HEK293 (cell line): Measurements from ENCODE around the gene UGT1A9.

Source experiments
- CTCF ChIA-PET: fragments of 350-600 bp; formaldehyde crosslinking; extraction: SDS; loops from one replicate; lab custom pipeline; 2021; ENCODE audit warnings: antibody characterized with exemption; lab: Yijun Ruan, JAX
- POLR2A ChIA-PET: fragments of 300-600 bp; formaldehyde crosslinking; extraction: SDS; loops from one replicate; lab custom pipeline; 2020; ENCODE audit warnings: antibody characterized with exemption, inconsistent platforms; lab: Yijun Ruan, JAX
- H3K27ac ChIP-seq: fragments of 200-500 bp; sonication (Bioruptor generic); 2 replicates; pipeline ENCODE4 v1.5.1; 2014; ENCODE audit warnings: low read depth, low read length, control low read depth, inconsistent platforms; ENCODE audit errors: extremely low read depth
- H3K36me3 ChIP-seq, 2 experiments: fragments of 200-500 bp in 1 of 2; sonication (Bioruptor generic) in 1 of 2; 1 replicate in 1 of 2; 2 replicates in 1 of 2; pipeline ENCODE4 v1.5.1; 2014 to 2017; ENCODE audit warnings: inconsistent platforms in 2 of 2, low read length in 2 of 2; ENCODE audit not compliant: control insufficient read depth in 2 of 2, insufficient read depth in 1 of 2
- H3K4me1 ChIP-seq: fragments of 200-500 bp; sonication (Bioruptor generic); 2 replicates; pipeline ENCODE4 v1.5.1; 2014; ENCODE audit warnings: mild to moderate bottlenecking, low read length, inconsistent platforms; ENCODE audit not compliant: control insufficient read depth, insufficient read depth
- H3K4me3 ChIP-seq: 2 replicates; pipeline ENCODE4 v1.5.1; 2011; ENCODE audit warnings: low read depth, mild to moderate bottlenecking, control low read depth, low read length, moderate library complexity
- H3K9me3 ChIP-seq: fragments of 200-500 bp; sonication (Bioruptor generic); 2 replicates; pipeline ENCODE4 v1.5.1; 2014; ENCODE audit warnings: low read depth, low read length, inconsistent platforms; ENCODE audit not compliant: control insufficient read depth, insufficient read depth
- KLF17 ChIP-seq: fragments of 450-650 bp; formaldehyde crosslinking; IDR thresholded peaks from 2 replicates; pipeline ENCODE4 v1.5.1; 2016; ENCODE audit warnings: missing biosample characterization, missing genetic modification characterization
- MEIS1 ChIP-seq: sonication (generic); formaldehyde crosslinking; IDR thresholded peaks from 2 replicates; pipeline ENCODE4 v1.8.1; 2022; ENCODE audit warnings: missing genetic modification reagents, mild to moderate bottlenecking, borderline replicate concordance
- ZFP37 ChIP-seq: fragments of 450-650 bp; formaldehyde crosslinking; IDR thresholded peaks from 2 replicates; pipeline ENCODE4 v1.5.1; 2016; ENCODE audit warnings: missing biosample characterization, missing genetic modification characterization
- ZFP69B ChIP-seq: fragments of 450-650 bp; formaldehyde crosslinking; IDR thresholded peaks from 2 replicates; pipeline ENCODE4 v1.5.1; 2016; ENCODE audit warnings: missing biosample characterization, missing genetic modification characterization
- ZNF132 ChIP-seq: fragments of 450-650 bp; formaldehyde crosslinking; IDR thresholded peaks from 2 replicates; pipeline ENCODE4 v1.5.1; 2017; ENCODE audit warnings: missing biosample characterization, missing genetic modification characterization, borderline replicate concordance
- ZNF133 ChIP-seq: fragments of 450-650 bp; formaldehyde crosslinking; IDR thresholded peaks from 2 replicates; pipeline ENCODE4 v1.5.1; 2016; ENCODE audit warnings: missing biosample characterization, missing genetic modification characterization
- ZNF266 ChIP-seq: fragments of 450-650 bp; formaldehyde crosslinking; IDR thresholded peaks from 2 replicates; pipeline ENCODE4 v1.5.1; 2016; ENCODE audit warnings: missing biosample characterization, missing genetic modification characterization, low read depth
- ZNF341 ChIP-seq: fragments of 450-650 bp; formaldehyde crosslinking; IDR thresholded peaks from 2 replicates; pipeline ENCODE4; 2016; ENCODE audit warnings: low read depth, missing biosample characterization, missing genetic modification characterization
- ZNF366 ChIP-seq: fragments of 450-650 bp; formaldehyde crosslinking; conservative IDR thresholded peaks from 2 replicates; pipeline ENCODE4 v1.5.1; 2016; ENCODE audit warnings: missing biosample characterization, missing genetic modification characterization
- ZNF433 ChIP-seq: fragments of 450-650 bp; formaldehyde crosslinking; IDR thresholded peaks from 2 replicates; pipeline ENCODE4 v1.5.1; 2016; ENCODE audit warnings: missing biosample characterization, missing genetic modification characterization, low read depth
- ZNF48 ChIP-seq: fragments of 450-650 bp; formaldehyde crosslinking; IDR thresholded peaks from 2 replicates; pipeline ENCODE4 v1.5.1; 2016; ENCODE audit warnings: missing biosample characterization, missing genetic modification characterization
- ZNF513 ChIP-seq: fragments of 450-650 bp; IDR thresholded peaks from 2 replicates; pipeline ENCODE4 v1.5.1; 2018; ENCODE audit warnings: missing biosample characterization, missing genetic modification characterization
- ZNF600 ChIP-seq: fragments of 450-650 bp; formaldehyde crosslinking; IDR thresholded peaks from 2 replicates; pipeline ENCODE4 v1.5.1; 2016; ENCODE audit warnings: missing biosample characterization, missing genetic modification characterization
- ZNF629 ChIP-seq: fragments of 450-650 bp; formaldehyde crosslinking; IDR thresholded peaks from 2 replicates; pipeline ENCODE4 v1.5.1; 2017; ENCODE audit warnings: missing biosample characterization, missing genetic modification characterization
- ZNF776 ChIP-seq: fragments of 450-650 bp; formaldehyde crosslinking; IDR thresholded peaks from 2 replicates; pipeline ENCODE4 v1.5.0; 2017; ENCODE audit warnings: missing biosample characterization, missing genetic modification characterization, borderline replicate concordance
- ZNF837 ChIP-seq: fragments of 450-650 bp; formaldehyde crosslinking; IDR thresholded peaks from 2 replicates; pipeline ENCODE4 v1.5.1; 2016; ENCODE audit warnings: missing biosample characterization, missing genetic modification characterization
- ZSCAN30 ChIP-seq: fragments of 450-650 bp; IDR thresholded peaks from 2 replicates; pipeline ENCODE4 v1.5.1; 2018; ENCODE audit warnings: missing biosample characterization, mild to moderate bottlenecking, missing genetic modification characterization, moderate library complexity
- TF ChIP-seq, protein P1 (sequence below): fragments of 450-650 bp; formaldehyde crosslinking; IDR thresholded peaks from 2 replicates; pipeline ENCODE4 v1.5.1; 2017; ENCODE audit warnings: missing biosample characterization, missing genetic modification characterization
- TF ChIP-seq, protein P2 (sequence below): fragments of 450-650 bp; formaldehyde crosslinking; IDR thresholded peaks from 2 replicates; pipeline ENCODE4 v1.5.1; 2016; ENCODE audit warnings: missing biosample characterization, missing genetic modification characterization, low read depth

The UGT1A9 gene

GRCh38 chr2:233672886-233673285 lies 1.2 kb downstream of the UGT1A9 start (continued):
- TF ChIP-seq, protein P1, sequence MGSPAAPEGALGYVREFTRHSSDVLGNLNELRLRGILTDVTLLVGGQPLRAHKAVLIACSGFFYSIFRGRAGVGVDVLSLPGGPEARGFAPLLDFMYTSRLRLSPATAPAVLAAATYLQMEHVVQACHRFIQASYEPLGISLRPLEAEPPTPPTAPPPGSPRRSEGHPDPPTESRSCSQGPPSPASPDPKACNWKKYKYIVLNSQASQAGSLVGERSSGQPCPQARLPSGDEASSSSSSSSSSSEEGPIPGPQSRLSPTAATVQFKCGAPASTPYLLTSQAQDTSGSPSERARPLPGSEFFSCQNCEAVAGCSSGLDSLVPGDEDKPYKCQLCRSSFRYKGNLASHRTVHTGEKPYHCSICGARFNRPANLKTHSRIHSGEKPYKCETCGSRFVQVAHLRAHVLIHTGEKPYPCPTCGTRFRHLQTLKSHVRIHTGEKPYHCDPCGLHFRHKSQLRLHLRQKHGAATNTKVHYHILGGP (tag by site-specific recombination), result no peak
- no peak for TF ChIP-seq MEIS1 (CRISPR knock-in tag)
- no peak for TF ChIP-seq ZNF513 (tag by site-specific recombination)
- no peak for TF ChIP-seq ZNF48
- TF ChIP-seq, all 188 proteins: peak for 0

DNA sequence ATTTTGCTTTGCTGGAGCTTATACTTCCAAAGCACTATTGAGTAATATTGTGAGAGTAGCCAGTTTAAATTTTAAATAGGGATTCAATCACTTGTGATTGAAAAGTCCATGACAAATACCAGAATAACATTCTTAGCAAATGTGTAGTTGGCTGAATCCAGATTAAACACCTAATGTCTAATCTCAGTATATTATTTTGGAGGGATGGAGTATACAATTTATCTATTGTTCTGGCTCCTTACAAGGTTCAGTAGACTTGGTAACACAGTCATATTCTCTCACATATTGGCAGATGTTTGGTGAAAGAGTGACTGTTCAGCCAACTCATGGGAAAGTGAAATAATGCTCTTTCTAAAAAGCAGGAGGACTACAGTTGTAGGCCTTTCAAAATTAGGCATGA lies 2.2 kb downstream of the UGT1A9 start:
- H3K4me1 ChIP-seq, result peaks cover 4% of the 10 kb centered on the region; the same call in 1 of the 2 replicates
- no peak overlapping the region for H3K27ac ChIP-seq
- no peaks in the 10 kb centered on the region for H3K9me3 ChIP-seq
- no peaks in the 10 kb centered on the region for H3K36me3 ChIP-seq
- TF ChIP-seq ZNF513 (tag by site-specific recombination), result no peak
- no peak for TF ChIP-seq ZNF776 (tag by site-specific recombination)
- TF ChIP-seq ZNF600 (tag by site-specific recombination), result no peak
- no peak for TF ChIP-seq ZNF366
- no peak for TF ChIP-seq KLF17 (tag by site-specific recombination)
- no peak for TF ChIP-seq ZNF433 (tag by site-specific recombination)
- no peak for TF ChIP-seq ZNF133 (tag by site-specific recombination)
- no peak for TF ChIP-seq ZNF266 (tag by site-specific recombination)
- no peak for TF ChIP-seq ZFP37 (tag by site-specific recombination)
- no peak for TF ChIP-seq ZNF837 (tag by site-specific recombination)
- TF ChIP-seq, protein P2, sequence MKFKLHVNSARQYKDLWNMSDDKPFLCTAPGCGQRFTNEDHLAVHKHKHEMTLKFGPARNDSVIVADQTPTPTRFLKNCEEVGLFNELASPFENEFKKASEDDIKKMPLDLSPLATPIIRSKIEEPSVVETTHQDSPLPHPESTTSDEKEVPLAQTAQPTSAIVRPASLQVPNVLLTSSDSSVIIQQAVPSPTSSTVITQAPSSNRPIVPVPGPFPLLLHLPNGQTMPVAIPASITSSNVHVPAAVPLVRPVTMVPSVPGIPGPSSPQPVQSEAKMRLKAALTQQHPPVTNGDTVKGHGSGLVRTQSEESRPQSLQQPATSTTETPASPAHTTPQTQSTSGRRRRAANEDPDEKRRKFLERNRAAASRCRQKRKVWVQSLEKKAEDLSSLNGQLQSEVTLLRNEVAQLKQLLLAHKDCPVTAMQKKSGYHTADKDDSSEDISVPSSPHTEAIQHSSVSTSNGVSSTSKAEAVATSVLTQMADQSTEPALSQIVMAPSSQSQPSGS (tag by site-specific recombination), result no peak
- no peak for TF ChIP-seq ZNF629 (tag by site-specific recombination)
- TF ChIP-seq ZNF132 (tag by site-specific recombination), result no peak
- no peak for TF ChIP-seq ZNF341
- TF ChIP-seq ZFP69B, result no peak
- TF ChIP-seq ZSCAN30, result no peak
- TF ChIP-seq, all 188 proteins: peak for 0
- no peak overlapping the region for H3K4me3 ChIP-seq
- POLR2A ChIA-PET, result no interaction called here
- CTCF ChIA-PET, result no interaction called here
